GM23338 (cell line): ENCODE data around the gene UBAC2.

Source experiments
- CREB1 ChIP-seq: fragments of 250-450 bp; sonication (Bioruptor Pico); IDR thresholded peaks from 2 replicates; pipeline ENCODE4 v1.5.0; 2020; ENCODE audit warnings: low read depth, mild to moderate bottlenecking, moderate library complexity
- EZH2 ChIP-seq: fragments of 200-600 bp; sonication (generic); IDR thresholded peaks from one replicate; pipeline ENCODE4 v1.8.0; 2017; ENCODE audit warnings: antibody characterized with exemption, mild to moderate bottlenecking, low read depth; ENCODE audit not compliant: unreplicated experiment
- EZH2phosphoT487 ChIP-seq: fragments of 200-600 bp; sonication (generic); IDR thresholded peaks from one replicate; pipeline ENCODE4 v1.8.1; 2018; ENCODE audit warnings: antibody characterized with exemption; ENCODE audit not compliant: unreplicated experiment
- POLR2AphosphoS5 ChIP-seq: IDR thresholded peaks from 2 replicates; pipeline ENCODE4 v1.6.1; 2016; ENCODE audit warnings: antibody characterized with exemption, low read depth
- ZNF114 ChIP-seq: fragments of 250-450 bp; sonication (Bioruptor Pico); IDR thresholded peaks from 2 replicates; pipeline ENCODE4 v1.5.0; 2020; ENCODE audit warnings: mild to moderate bottlenecking, moderate library complexity
- ZNF331 ChIP-seq: fragments of 250-450 bp; sonication (Bioruptor Pico); IDR thresholded peaks from 2 replicates; pipeline ENCODE4 v1.5.0; 2020; ENCODE audit warnings: low read depth, mild to moderate bottlenecking, moderate library complexity
- TF ChIP-seq, protein P1 (sequence below), 2 experiments: fragments of 200-600 bp in 1 of 2; sonication (generic) in 1 of 2; conservative IDR thresholded peaks; 2 replicates each; pipeline versions ENCODE4 v1.5.1 to v1.6.1; 2016 to 2017; ENCODE audit warnings: antibody characterized with exemption in 2 of 2, low read depth in 2 of 2, mild to moderate bottlenecking in 2 of 2, moderate library complexity in 1 of 2
- TF ChIP-seq, protein P2 (sequence below): IDR thresholded peaks from one replicate; pipeline ENCODE4 v1.6.1; 2018; ENCODE audit warnings: antibody characterized with exemption; ENCODE audit not compliant: unreplicated experiment
- TF ChIP-seq, protein P3 (sequence below): IDR thresholded peaks from 2 replicates; pipeline ENCODE4 v1.6.1; 2016; ENCODE audit warnings: antibody characterized with exemption

DNA sequence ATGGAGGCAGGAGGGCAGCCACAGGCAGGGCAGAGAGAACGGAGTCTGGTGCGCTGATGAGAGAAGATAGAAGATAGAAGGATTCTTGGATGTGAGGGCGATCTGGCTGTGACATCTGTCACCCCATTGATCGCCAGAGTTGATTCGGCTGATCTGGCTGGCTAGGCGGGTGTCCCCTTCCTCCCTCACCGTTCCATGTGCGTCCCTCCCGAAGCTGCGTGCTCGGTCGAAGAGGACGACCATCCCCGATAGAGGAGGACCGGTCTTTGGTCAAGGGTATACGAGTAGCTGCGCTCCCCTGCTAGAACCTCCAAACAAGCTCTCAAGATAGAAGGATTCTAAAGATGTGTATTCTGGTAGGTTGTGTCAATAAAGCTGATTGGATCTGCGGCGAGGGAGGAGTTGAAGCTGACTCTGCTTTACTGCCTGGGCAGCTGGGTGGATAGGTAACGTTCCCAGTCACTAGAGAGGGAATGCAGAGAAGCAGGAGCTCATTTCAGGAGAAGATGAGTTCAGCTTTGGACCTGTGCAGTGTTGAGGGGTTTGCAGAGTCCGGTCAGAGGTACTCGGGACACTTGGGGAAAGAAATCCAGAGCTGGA is 5.1 kb downstream of the UBAC2 start:
- TF ChIP-seq, protein P1, sequence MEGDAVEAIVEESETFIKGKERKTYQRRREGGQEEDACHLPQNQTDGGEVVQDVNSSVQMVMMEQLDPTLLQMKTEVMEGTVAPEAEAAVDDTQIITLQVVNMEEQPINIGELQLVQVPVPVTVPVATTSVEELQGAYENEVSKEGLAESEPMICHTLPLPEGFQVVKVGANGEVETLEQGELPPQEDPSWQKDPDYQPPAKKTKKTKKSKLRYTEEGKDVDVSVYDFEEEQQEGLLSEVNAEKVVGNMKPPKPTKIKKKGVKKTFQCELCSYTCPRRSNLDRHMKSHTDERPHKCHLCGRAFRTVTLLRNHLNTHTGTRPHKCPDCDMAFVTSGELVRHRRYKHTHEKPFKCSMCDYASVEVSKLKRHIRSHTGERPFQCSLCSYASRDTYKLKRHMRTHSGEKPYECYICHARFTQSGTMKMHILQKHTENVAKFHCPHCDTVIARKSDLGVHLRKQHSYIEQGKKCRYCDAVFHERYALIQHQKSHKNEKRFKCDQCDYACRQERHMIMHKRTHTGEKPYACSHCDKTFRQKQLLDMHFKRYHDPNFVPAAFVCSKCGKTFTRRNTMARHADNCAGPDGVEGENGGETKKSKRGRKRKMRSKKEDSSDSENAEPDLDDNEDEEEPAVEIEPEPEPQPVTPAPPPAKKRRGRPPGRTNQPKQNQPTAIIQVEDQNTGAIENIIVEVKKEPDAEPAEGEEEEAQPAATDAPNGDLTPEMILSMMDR (conservative IDR thresholded peaks at IDR 0.05; ENCODE audit: low read depth in 2 of 2) = no peak
- TF ChIP-seq POLR2AphosphoS5 (no peak), EZH2 (no peak), EZH2phosphoT487 (no peak), CREB1 (no peak), ZNF114 (CRISPR knock-in tag) (no peak), ZNF331 (CRISPR knock-in tag) (no peak)
- TF ChIP-seq, protein P2, sequence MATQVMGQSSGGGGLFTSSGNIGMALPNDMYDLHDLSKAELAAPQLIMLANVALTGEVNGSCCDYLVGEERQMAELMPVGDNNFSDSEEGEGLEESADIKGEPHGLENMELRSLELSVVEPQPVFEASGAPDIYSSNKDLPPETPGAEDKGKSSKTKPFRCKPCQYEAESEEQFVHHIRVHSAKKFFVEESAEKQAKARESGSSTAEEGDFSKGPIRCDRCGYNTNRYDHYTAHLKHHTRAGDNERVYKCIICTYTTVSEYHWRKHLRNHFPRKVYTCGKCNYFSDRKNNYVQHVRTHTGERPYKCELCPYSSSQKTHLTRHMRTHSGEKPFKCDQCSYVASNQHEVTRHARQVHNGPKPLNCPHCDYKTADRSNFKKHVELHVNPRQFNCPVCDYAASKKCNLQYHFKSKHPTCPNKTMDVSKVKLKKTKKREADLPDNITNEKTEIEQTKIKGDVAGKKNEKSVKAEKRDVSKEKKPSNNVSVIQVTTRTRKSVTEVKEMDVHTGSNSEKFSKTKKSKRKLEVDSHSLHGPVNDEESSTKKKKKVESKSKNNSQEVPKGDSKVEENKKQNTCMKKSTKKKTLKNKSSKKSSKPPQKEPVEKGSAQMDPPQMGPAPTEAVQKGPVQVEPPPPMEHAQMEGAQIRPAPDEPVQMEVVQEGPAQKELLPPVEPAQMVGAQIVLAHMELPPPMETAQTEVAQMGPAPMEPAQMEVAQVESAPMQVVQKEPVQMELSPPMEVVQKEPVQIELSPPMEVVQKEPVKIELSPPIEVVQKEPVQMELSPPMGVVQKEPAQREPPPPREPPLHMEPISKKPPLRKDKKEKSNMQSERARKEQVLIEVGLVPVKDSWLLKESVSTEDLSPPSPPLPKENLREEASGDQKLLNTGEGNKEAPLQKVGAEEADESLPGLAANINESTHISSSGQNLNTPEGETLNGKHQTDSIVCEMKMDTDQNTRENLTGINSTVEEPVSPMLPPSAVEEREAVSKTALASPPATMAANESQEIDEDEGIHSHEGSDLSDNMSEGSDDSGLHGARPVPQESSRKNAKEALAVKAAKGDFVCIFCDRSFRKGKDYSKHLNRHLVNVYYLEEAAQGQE = no peak
- TF ChIP-seq, protein P3, sequence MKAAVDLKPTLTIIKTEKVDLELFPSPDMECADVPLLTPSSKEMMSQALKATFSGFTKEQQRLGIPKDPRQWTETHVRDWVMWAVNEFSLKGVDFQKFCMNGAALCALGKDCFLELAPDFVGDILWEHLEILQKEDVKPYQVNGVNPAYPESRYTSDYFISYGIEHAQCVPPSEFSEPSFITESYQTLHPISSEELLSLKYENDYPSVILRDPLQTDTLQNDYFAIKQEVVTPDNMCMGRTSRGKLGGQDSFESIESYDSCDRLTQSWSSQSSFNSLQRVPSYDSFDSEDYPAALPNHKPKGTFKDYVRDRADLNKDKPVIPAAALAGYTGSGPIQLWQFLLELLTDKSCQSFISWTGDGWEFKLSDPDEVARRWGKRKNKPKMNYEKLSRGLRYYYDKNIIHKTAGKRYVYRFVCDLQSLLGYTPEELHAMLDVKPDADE = no peak
